Colon (tissue), 2 donors: ENCODE data around the gene EFTUD2.
"Not testable (repeated sequence)": the region's sequence is repeated elsewhere in the genome, so short reads cannot be mapped to it uniquely, and the experiment has no call there.

Source experiments
- FAIRE-seq: peaks from 2 replicates; lab custom pipeline; 2012; peaks lifted over from hg19 to GRCh38; lab: Jason Lieb, UNC
- donor health status: control.
- donor health status: control.

Gene EFTUD2

GRCh38 chr17:44899074-44899782 is at the start of gene EFTUD2:
Gene EFTUD2 (minus strand): TSS chr17:44899445. CDS start chr17:44894521, 4,924 bp downstream.
- FAIRE-seq: no peak

DNA sequence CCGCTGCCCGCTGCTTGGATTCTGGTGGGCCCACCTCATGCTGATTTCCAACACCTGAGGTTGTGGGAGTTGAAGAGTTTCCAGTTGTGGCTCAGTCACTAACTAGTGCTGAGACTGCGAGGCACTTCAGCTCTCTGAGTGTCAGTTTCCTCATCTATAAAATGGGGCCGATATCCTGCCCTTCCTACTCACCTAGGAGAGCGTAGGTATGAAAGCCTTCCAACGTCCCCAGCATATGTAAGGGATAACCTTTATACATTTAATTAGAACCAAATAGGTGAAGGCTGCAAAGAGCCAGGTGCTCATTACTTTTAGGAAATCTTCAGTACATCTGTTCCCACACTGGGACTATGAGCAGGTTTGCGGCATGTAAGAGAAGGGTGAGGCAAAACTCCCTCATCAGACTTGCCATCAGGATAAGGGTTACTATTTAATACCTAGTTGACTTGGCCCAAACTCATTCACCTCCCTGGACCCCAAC is 49.1 kb upstream of the EFTUD2 start:
- FAIRE-seq: no peak

- no peak for FAIRE-seq
Measured at GRCh38 chr17:44947461-44948314, 48.4 kb upstream of the EFTUD2 start, which contains the start of gene KIF18B. Gene KIF18B (minus strand): TSS chr17:44947773. CDS start chr17:44936344, 11,429 bp downstream.

DNA sequence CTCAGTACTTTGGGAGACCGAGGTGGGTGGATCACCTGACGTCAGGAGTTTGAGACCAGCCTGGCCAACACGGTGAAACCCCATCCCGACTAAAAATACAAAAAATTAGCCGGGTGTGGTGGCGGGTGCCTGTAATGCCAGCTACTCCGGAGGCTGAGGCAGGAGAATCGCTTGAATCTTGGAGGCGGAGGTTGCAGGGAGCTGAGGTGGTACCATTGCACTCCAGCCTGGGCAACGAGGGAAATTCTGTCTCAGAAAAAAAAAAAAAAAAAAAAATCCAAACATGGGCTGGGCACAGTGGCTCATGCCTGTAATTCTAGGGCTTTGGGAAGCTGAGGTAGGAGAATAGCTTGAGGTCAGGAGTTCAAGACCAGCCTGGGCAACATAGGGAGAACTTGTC is 46.4 kb upstream of the EFTUD2 start:
- not testable (repeated sequence) for FAIRE-seq

- FAIRE-seq: no peak
Measured at GRCh38 chr17:44942456-44942855, 43.2 kb upstream of the EFTUD2 start.

DNA sequence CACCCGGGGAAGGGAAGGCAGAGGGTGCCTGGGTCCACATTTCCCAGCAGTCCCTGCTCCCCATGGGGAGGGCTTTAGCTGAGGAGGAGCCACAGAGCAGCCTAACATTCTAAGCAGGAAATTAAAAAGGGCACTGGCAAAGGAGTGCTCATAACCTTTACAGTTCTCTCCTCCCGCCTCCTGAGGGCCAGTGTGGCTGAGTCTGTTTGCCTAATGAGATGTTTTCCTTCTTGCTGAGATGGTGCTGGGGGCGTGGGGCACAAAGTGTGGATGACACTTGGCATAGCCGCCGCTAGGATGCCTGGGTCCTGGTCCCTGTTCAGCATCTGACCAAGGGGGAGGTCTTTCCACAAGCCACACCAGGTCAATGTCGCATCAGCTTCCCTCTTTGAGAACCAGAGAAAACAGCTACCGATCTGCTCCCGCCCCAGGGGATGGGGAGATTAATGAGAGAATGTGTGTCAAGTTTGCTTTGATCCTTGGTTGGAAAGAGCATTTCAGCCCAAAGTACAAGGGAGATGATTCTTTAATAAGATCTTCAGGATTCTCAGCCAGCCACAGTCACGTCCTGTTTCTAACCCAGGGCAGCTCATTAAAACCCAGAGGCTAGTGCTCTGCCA is 42.6 kb upstream of the EFTUD2 start:
- no peak for FAIRE-seq

DNA sequence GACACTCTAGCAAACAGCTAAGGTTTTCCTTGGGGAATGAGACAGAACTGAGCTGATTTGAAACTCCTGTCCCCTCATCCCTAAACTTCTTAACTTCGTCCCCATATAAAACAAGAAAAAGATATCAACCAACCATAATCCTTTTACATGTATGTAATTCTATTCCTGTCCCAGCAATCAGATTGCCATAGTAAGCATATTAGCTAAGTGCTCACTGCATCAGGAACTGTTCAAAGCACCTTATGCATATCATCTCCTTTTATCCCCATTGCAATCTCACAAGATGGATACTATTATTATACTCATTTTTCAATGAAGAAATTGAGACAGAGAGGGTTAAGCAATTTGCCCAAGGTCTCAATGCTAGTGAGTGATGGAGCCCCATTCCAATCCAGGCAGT is 41.5 kb upstream of the EFTUD2 start:
- no peak for FAIRE-seq

DNA sequence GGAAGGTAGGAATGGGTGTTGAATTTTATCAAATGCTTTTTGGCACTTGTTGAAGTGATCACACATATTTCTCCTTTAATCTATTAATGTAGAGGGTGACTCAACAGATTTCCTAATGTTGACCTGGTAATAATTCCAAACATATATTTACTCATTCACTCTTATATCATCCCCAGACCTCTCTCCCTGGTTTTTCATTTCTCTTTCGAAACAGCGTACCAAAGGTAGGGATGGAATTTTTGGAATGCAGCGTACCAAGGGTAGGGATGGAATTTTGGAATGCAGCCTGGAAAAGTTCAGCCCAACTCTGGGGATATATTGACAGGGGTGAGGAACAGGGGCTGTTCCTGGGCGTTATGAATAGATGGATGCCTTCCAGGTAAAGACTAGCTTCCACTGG is 41.1 kb upstream of the EFTUD2 start:
- no peak for FAIRE-seq

DNA sequence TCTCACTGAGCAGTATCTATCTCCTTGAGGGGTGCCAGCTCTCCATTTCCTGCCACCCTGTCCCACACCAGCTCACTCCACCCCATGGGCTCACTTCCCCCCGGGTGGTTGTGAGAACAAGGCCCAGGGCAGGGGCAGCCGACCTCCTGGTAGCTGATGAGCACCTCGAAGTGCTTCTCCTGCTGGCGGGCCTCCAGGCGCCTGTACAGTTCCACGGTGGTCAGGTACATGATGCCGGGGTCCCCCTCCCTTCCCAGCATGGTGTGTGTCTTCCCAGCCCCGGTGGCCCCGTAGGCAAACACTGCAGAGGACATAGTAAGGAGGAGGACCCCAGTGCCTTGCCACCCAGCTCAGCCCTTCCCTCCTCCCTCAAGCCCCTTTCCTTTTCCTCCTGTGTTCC is 35.9 kb upstream of the EFTUD2 start:
- FAIRE-seq: no peak

GRCh38 chr17:44934745-44935105 is 35.5 kb upstream of the EFTUD2 start:
- no peak for FAIRE-seq

- no peak for FAIRE-seq
Measured at GRCh38 chr17:44933824-44934744, 34.8 kb upstream of the EFTUD2 start.

DNA sequence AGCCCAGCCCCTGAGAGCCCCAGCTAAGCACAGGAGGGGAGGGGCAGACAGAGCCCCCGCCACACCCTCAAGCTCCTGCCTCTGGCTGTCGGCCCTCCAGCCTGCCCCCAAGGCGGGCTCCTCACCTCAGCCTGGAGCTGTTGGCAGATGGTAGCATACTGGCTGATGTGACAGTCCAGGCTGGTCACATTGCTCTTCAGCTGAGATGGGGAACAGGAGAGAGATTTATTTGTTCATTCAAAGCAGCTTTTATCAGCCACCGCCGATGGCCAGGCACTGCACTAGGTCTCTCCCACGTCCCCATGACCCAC is 33.5 kb upstream of the EFTUD2 start:
- FAIRE-seq: no peak

DNA sequence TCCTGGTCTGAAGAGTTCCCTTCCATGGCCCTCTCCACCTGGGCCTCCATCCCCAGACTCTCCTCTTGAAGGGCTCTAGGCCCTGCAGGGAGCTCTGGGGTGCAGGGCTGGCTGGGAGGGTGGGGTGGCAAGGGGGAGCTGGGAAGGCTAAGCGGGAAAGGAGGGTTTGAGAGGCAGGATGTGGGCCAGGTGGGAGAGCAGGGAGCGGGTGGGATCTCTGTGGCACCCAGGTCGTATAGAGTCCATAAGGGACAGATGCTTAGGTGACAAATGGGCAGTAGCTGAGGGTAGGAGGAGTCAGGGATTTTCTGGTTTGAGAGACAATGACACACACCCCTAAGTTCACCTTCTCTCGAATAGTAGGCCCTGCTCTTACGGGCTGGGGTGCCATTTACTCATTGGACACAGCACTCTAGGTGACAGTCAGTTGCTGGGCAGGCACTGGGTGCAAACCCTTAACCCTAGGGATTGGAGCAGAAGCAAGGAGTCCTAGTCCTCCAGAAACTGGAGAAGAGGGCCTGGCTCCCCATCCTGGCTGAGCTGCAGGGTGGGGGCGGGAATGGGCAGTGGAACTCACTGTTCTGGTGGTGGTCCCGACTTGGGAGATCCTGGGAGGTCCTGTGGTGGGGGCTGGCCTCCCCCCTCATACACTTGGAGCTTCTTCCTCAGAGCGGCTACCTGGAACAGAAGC is 33.0 kb upstream of the EFTUD2 start:
- FAIRE-seq: no peak

- FAIRE-seq: no peak
Measured at GRCh38 chr17:44931376-44931775, 32.1 kb upstream of the EFTUD2 start.

DNA sequence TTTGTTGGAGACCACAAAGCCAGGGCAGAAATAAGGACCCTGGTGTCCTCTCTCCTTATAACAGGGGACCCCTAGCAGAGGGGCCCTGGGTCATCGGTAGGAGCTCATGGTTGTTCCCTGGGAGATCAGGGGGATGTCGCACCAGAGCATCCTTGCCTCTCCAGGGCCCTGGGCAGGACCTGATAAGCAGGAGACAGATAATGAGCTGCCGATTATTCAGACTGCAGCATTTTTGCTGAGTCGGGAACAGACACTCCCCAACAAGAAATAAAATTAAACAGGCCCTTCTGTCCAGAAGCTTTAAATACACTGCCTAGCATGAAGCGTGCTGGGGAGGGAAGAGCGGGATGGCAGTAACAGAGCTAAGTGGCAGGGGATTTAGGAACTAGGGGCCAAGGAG is 31.4 kb upstream of the EFTUD2 start:
- FAIRE-seq: no peak

DNA sequence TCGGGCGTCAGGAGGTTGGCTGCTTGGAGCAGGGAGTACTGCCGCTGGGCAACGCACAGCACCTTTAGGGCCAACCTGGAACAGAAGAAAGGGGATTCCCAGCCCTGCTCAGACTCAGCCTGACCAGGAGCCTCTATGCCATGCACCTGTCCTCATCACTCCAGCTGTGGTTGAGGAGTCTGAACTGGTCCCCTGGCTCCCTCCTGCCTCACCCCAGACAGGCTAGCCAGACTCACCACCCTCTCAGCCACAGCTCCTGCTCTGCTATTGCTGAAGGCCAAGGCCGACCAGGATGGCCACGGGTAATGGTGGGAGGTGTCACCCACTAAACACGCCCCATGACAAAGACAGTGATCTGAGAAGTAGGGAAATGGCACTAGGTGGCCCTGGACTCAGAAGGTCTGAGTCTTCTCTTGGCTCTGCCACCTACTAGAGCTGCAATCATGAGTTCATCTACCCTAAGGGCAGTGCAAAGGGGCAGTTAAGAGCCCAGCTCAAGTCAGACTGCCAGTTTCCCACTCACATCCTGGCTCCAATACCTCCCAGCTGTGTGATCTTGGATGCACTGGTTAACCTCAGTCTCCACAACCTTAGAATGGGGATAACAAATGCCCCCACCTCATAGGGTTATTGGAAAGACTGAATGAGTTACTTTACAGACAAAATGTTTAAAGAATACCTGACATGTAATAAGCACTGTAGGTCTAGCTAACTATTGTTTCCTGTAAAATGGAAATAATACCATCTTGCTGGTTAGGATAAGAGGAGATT is 29.9 kb upstream of the EFTUD2 start:
- FAIRE-seq: no peak

DNA sequence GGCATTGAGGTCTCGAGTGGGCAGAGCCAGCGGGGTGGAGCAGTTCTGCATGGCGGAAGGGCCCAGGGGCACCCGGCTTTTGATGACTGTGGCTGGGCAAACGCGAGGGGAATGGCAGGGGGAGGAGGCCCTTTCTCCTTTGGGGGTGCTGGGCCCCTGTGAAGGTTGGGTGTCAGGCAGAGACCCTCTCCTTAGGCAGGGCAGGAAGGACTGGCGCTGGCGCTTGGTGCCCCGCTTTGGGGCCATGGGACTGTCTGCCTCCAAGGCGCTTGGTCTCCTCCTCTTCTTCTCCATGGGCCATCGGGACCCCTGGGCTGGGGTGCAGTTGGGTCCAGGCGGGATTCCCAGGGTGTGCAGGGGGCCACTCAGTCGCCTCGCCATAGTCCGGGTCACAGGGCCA is 28.9 kb upstream of the EFTUD2 start:
- FAIRE-seq: no peak

- FAIRE-seq: no peak
Measured at GRCh38 chr17:44927696-44928095, 28.5 kb upstream of the EFTUD2 start.

- FAIRE-seq: no peak
Measured at GRCh38 chr17:44926821-44927525, 27.7 kb upstream of the EFTUD2 start.
